GM19324 (cell line): ENCODE measurements around the gene ARHGEF4.

Experiments
- ATAC-seq: cut with Tn5 transposase; IDR thresholded peaks from one replicate; pipeline ENCODE4 v1.9.1; 2021; ENCODE audit warnings: mild to moderate bottlenecking, moderate library complexity; ENCODE audit not compliant: unreplicated experiment, low FRiP score

Gene ARHGEF4

GRCh38 chr2:131044757-131045150 lies 208.0 kb downstream of the ARHGEF4 start:
- no peak for ATAC-seq

- ATAC-seq: no peak
These were observed 208.7 kb downstream of the ARHGEF4 start for GRCh38 chr2:131045286-131046027.

GRCh38 chr2:131046028-131046917 lies 209.6 kb downstream of the ARHGEF4 start:
- no peak for ATAC-seq

GRCh38 chr2:131046918-131047652 lies 210.4 kb downstream of the ARHGEF4 start:
- ATAC-seq: no peak

- ATAC-seq: no peak
These were observed 211.3 kb downstream of the ARHGEF4 start for GRCh38 chr2:131047920-131048560.

GRCh38 chr2:131048641-131049040 lies 211.9 kb downstream of the ARHGEF4 start:
- ATAC-seq: no peak

GRCh38 chr2:131049150-131049718 lies 212.5 kb downstream of the ARHGEF4 start:
- no peak for ATAC-seq

GRCh38 chr2:131050896-131051295 lies 214.2 kb downstream of the ARHGEF4 start:
- no peak for ATAC-seq

GRCh38 chr2:131052741-131053263 lies 216.1 kb downstream of the ARHGEF4 start:
- ATAC-seq: no peak

GRCh38 chr2:131054488-131054887 lies 217.8 kb downstream of the ARHGEF4 start:
- no peak for ATAC-seq

GRCh38 chr2:131055169-131056065 lies 218.7 kb downstream of the ARHGEF4 start:
- no peak for ATAC-seq

- no peak for ATAC-seq
These were observed 219.7 kb downstream of the ARHGEF4 start for GRCh38 chr2:131056204-131056931.

GRCh38 chr2:131056932-131057287 lies 220.2 kb downstream of the ARHGEF4 start:
- no peak for ATAC-seq

- ATAC-seq: no peak
These were observed 221.6 kb downstream of the ARHGEF4 start for GRCh38 chr2:131058214-131058843.

GRCh38 chr2:131058920-131059319 lies 222.2 kb downstream of the ARHGEF4 start:
- no peak for ATAC-seq

GRCh38 chr2:131063501-131064283 lies 227.0 kb downstream of the ARHGEF4 start:
- ATAC-seq: no peak
